GM12875 (cell line): Measurements from ENCODE around the gene SWT1.

ENCODE experiments used
- H3K4me3 ChIP-seq: one replicate; pipeline ENCODE4 v1.5.1; 2011; ENCODE audit warnings: low read depth, low read length, control low read depth
- CTCF ChIP-seq: IDR thresholded peaks from 2 replicates; pipeline ENCODE4 v1.5.1; 2011; ENCODE audit warnings: low read depth, mild to moderate bottlenecking, control low read depth, inconsistent platforms, low read length, moderate library complexity, borderline replicate concordance; ENCODE audit not compliant: insufficient read depth

SWT1 gene

GRCh38 chr1:185289880-185290279, 132.9 kb downstream of the SWT1 start:
- no peak for TF ChIP-seq CTCF
- H3K4me3 ChIP-seq, result no peak overlapping the region

- no peak overlapping the region for H3K4me3 ChIP-seq
- TF ChIP-seq CTCF, result no peak
Observed at GRCh38 chr1:185291159-185291558, 134.2 kb downstream of the SWT1 start.

GRCh38 chr1:185291652-185292051, 134.7 kb downstream of the SWT1 start:
- no peak overlapping the region for H3K4me3 ChIP-seq
- no peak for TF ChIP-seq CTCF

- TF ChIP-seq CTCF, result no peak
- H3K4me3 ChIP-seq, result no peak overlapping the region
Observed at GRCh38 chr1:185292237-185292636, 135.3 kb downstream of the SWT1 start.

- TF ChIP-seq CTCF, result no peak
- no peak overlapping the region for H3K4me3 ChIP-seq
Observed at GRCh38 chr1:185293967-185294542, 137.1 kb downstream of the SWT1 start.

- no peak overlapping the region for H3K4me3 ChIP-seq
- TF ChIP-seq CTCF, result no peak
Observed at GRCh38 chr1:185295091-185295490, 138.1 kb downstream of the SWT1 start.

- H3K4me3 ChIP-seq, result no peak overlapping the region
- no peak for TF ChIP-seq CTCF
Observed at GRCh38 chr1:185297982-185298381, 141.0 kb downstream of the SWT1 start.
